Activated T-cell treated with anti-CD3 and anti-CD28 coated beads for 48 hours (primary cell): Measurements from ENCODE around the gene SORT1.
A peak's percentile ranks its signal among the peaks of the same experiment; 100 is the strongest.

Source experiments
- DNase-seq: peaks from one replicate; pipeline ENCODE4 v3.0.0-alpha.2; 2020; ENCODE audit warnings: low read depth

Gene SORT1

DNA sequence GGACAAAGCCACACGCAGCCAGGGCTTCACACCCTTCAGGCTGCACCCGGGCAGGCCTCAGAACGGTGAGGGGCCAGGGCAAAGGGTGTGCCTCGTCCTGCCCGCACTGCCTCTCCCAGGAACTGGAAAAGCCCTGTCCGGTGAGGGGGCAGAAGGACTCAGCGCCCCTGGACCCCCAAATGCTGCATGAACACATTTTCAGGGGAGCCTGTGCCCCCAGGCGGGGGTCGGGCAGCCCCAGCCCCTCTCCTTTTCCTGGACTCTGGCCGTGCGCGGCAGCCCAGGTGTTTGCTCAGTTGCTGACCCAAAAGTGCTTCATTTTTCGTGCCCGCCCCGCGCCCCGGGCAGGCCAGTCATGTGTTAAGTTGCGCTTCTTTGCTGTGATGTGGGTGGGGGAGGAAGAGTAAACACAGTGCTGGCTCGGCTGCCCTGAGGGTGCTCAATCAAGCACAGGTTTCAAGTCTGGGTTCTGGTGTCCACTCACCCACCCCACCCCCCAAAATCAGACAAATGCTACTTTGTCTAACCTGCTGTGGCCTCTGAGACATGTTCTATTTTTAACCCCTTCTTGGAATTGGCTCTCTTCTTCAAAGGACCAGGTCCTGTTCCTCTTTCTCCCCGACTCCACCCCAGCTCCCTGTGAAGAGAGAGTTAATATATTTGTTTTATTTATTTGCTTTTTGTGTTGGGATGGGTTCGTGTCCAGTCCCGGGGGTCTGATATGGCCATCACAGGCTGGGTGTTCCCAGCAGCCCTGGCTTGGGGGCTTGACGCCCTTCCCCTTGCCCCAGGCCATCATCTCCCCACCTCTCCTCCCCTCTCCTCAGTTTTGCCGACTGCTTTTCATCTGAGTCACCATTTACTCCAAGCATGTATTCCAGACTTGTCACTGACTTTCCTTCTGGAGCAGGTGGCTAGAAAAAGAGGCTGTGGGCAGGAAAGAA, 122.9 kb downstream of the SORT1 start:
- DNase-seq = no peak

DNA sequence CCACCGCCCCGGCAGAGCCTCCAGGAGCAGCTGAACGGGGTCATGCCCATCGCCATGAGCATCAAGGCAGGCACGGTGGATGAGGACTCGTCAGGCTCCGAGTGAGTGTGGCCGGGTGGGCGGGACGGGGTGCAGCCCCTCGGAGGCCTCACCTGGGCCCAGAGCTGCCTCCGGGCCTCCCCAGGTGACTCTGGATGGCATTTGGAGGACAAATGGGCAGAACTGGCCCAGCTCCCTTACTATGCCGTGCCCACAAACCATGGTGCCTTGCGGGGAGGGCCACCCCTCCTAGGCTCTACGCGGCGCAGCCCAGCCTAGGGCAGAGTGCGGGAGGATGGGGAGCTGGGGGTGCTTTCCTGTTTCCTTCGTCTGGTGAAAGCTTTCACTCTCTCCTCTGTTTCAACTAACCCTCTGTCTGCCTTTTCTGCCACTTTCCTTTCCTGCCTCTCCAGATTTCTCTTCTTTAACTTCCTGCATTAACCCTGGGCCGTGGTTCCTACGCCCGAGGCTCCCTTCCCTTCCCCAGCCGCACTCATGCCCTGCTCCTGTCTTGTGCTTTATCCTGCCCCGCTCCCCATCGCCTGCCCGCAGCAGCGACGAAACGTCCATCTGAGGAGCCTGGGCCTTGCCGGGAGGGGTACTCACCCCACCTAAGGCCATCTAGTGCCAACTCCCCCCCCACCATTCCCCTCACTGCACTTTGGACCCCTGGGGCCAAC, 124.0 kb downstream of the SORT1 start:
- no peak for DNase-seq

DNA sequence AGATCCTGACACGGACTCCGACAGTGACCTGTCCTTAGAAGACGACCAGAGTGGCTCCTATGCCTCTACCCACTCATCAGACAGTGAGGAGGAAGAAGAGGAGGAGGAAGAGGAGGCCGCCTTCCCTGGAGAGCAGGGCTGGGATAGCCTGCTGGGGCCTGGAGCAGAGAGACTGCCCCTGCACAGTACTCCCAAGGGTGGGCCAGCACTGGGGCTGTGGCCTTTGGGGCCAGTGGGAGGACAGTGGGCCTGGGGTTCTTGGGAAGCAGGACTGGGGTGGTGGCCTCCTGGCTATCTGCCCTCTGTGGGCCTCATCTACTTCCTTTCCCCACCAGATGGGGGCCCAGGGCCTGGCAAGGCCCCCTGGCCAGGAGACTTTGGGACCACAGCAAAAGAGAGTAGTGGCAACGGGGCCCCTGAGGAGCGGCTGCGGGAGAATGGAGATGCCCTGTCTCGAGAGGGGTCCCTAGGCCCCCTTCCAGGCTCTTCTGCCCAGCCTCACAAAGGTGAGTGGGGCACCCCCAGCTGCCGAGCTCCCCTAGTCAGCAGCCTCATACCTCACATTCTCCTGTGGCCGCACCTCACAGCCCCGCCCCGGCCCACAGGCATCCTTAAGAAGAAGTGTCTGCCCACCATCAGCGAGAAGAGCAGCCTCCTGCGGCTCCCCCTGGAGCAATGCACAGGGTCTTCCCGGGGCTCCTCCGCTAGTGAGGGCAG, 124.7 kb downstream of the SORT1 start:
- DNase-seq = no peak

DNA sequence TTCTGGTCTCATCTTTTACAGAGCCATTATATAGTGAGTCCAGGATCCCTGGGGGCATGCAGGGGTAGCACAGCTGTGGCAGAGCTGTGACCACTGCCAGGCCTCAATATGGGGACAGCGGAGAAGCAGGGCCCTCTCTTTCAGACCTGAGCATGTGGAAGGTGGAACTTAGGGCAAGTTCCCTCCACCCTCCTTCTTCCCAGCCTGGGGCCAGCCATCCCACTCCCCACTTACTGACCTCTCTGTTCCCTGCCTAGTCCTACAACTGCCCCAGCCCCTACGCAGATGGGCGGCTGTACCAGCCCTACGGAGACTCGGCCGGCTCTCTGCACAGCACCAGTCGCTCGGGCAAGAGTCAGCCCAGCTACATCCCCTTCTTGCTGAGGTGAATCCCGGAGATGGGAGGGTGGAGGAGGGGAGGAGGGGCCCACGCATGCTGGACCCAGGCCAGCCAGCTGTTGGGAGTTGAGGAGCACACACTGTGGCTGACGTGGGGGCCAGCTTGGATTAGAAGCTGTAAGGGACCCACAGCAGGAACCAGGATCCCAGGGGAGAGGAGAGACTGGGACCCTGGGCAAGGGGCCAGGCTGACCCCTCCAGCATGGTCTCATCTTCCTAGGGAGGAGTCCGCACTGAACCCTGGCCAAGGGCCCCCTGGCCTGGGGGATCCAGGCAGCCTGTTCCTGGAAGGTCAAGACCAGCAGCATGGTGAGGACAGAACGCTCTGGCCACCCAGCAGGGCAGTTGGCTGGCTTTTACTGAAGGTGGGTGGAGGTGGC, 125.5 kb downstream of the SORT1 start:
- DNase-seq = no peak

DNA sequence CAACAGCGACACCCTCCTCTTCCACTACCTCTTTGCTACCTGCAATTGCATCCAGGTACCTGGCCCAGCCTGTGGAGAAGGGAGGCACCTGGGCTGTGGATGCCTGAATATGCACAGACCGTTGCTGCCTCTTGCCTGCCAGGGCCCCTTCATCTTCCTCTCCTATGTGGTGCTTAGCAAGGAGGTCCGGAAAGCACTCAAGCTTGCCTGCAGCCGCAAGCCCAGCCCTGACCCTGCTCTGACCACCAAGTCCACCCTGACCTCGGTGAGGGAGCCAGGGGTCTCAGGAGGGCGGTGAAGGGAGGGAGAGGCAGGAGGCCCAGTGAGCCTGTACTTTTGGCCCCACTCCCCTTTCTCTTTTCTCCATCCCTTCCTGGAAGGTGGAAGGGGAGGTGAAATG, 126.3 kb downstream of the SORT1 start:
- DNase-seq = no peak

DNA sequence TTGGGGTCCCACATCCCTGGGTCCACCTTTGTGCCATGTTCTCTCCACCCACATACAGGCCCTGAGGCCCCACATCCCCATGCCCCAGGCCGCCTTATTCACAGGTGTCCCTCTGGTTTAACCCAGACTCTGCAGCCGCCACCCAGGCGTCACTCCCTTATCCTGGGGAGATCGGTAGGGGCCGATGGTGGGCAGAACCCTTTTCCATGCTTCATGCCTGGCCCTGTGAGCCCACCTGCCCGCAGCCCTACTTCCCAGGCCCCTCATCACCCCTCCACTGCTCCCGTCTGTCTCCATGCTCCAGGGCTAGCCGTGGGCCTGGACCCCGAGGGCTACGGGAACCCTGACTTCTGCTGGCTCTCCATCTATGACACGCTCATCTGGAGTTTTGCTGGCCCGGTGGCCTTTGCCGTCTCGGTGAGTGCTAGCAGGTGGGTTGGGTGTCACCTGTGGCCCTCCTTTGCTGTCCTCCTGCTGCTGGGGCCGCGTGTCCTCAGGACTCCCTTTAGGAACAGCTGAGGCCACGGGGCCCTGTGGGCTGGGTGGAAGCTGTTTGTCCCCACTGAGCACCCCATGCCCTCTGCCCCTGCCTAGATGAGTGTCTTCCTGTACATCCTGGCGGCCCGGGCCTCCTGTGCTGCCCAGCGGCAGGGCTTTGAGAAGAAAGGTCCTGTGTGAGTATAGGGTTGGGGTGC, 126.9 kb downstream of the SORT1 start:
- no peak for DNase-seq

DNA sequence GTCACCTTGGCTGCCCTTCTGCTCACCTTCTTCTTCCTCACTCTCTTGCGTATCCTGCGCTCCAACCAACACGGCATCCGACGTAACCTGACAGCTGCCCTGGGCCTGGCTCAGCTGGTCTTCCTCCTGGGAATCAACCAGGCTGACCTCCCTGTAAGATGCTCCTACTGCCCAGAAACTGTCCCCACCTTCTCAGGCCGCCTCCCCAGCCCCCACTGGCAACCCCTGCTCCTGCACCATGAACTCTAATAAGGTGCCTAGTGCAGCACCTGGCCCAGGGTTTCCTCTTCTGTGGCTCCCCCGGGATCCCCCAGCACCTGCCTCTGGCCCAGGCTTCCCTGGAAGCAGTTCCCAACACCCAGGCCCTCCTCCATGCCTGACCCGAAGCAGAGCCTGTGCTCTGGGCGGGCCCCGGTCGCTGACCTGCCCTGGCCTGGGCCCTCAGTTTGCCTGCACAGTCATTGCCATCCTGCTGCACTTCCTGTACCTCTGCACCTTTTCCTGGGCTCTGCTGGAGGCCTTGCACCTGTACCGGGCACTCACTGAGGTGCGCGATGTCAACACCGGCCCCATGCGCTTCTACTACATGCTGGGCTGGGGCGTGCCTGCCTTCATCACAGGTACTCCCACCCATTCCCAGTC, 127.6 kb downstream of the SORT1 start:
- no peak for DNase-seq

DNA sequence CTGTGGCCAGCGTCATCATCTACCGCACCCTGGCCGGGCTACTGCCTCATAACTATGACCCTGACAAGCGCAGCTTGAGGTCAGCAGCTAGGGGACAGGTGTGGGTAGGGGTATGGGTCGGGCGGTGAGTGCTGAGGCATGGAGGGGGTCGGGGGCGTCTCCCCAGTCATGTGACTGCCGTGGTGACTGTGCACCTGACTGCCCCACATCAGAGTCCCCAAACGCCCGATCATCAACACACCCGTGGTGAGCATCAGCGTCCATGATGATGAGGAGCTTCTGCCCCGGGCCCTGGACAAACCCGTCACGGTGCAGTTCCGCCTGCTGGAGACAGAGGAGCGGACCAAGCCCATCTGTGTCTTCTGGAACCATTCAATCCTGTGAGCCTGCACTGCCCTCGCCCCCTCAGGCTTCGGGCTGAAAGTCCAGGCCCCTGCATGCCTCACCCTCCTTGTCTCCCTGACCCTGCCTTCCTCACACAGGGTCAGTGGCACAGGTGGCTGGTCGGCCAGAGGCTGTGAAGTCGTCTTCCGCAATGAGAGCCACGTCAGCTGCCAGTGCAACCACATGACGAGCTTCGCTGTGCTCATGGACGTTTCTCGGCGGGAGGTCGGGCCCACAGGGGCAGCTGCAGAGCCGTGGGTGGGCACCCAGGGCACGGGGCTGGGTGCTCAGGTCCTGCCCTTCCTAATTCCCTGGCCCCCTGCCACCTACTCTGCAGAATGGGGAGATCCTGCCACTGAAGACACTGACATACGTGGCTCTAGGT, 128.3 kb downstream of the SORT1 start:
- DNase-seq = no peak

DNA sequence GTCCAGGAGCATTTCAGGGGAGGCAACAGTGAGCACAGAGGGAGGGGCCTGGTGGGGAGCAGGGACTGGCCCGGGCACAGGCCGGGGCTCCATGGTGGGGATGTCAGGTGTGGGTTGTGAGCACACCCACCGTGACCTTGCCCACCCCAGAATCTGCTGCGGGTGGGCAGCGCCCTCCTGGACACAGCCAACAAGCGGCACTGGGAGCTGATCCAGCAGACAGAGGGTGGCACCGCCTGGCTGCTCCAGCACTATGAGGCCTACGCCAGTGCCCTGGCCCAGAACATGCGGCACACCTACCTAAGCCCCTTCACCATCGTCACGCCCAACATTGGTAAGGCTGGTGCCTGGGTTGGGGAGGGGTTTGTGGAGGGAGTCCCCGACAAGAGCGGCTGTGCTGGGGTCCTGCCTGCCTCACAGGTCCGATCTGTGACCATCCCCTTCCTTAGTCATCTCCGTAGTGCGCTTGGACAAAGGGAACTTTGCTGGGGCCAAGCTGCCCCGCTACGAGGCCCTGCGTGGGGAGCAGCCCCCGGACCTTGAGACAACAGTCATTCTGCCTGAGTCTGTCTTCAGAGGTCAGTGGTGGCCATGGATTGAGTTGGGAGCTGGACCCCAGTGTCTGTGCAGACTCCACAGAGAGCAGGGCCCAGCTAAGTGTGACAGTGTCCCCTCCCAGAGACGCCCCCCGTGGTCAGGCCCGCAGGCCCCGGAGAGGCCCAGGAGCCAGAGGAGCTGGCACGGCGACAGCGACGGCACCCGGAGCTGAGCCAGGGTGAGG, 129.1 kb downstream of the SORT1 start:
- no peak for DNase-seq

DNA sequence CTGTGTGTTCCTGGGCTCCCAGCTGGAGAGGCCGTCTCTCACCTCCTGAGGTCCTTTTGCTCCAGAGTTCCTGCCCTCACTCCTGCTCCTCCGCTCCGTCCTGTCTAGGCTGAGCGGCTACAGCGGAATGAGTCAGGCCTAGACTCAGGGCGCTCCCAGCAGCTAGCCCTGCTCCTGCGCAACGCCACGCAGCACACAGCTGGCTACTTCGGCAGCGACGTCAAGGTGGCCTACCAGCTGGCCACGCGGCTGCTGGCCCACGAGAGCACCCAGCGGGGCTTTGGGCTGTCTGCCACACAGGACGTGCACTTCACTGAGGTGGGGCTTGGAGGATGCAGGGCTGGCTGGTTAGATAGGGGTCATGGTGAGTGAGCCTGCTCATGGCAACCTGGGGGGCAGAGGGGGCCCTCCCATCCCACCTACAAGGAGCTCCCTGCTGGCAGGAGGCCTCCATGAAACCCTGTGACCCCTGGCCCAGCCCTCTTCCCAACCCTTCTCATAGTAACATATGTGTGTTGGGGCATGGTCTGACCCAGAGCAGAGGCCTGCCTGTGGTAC, 129.9 kb downstream of the SORT1 start:
- DNase-seq = no peak

DNA sequence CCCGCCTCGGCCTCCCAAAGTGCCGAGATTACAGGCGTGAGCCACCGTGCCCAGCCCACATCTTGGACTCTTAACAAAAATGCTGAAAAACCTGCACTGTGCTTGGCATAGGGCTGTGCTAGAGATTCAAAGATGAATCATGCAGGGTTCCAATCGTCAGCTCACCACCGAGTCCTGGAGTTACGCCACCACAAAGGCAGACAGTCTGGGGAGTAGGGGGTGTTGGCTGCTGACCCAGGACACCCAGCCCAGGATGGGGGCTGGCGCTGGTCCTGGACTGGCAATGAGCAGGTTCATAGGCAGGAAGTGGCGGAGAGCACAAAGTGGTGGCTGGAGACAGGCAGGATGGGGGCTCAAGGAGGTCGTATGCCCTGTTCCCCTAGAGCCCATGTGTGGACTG, 130.8 kb downstream of the SORT1 start:
- DNase-seq = no peak

DNA sequence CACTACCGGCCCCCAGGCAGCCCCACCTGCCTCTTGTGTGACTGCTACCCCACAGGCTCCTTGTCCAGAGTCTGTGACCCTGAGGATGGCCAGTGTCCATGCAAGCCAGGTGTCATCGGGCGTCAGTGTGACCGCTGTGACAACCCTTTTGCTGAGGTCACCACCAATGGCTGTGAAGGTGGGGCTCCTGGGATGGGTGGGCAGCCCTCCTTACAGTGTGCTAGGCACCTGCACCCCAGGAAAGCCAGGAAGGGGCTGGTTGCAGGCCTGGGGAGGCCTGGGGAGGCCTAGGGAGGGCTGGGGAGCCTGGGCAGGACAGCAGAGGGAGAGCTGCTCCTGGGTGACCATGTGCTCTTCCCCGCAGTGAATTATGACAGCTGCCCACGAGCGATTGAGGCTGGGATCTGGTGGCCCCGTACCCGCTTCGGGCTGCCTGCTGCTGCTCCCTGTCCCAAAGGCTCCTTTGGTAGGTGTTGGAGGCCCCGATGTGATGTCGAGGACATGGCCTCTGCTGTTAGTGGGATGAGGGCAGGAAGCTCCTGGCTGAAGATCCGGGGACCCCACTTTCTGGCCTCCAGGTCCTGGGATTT, 131.9 kb downstream of the SORT1 start:
- no peak for DNase-seq

DNA sequence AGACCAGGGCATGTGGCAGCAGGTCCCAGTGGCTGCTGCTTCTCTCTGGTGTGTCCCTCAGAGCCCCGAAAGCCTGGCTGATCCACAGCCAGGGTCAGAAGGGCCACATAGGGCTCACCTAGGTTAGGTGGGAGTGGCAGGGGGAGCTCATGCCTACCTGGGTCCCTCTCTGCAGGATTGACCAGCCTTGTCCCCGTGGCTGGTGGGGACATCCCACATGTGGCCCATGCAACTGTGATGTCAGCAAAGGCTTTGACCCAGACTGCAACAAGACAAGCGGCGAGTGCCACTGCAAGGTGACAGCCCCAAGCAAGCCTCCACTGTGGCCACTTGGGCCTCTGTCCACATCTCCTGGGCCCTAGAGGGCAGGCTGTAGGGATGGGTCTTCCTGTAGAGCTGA, 132.7 kb downstream of the SORT1 start:
- DNase-seq = no peak

DNA sequence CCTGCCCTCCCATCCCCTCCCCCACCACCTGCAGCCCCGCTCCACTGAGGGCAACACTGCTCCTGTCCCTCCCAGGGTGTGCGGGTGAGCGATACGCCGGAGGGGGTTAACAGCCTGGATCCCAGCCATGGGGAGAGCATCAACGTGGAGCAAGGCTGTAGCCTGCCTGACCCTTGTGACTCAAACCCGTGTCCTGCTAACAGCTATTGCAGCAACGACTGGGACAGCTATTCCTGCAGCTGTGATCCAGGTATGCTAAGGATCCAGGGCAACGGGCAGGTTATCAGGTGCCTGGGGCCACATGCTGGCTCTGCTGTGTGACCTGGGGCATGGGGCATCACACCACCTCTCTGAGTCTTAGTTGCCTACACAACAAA, 133.4 kb downstream of the SORT1 start:
- no peak for DNase-seq

DNA sequence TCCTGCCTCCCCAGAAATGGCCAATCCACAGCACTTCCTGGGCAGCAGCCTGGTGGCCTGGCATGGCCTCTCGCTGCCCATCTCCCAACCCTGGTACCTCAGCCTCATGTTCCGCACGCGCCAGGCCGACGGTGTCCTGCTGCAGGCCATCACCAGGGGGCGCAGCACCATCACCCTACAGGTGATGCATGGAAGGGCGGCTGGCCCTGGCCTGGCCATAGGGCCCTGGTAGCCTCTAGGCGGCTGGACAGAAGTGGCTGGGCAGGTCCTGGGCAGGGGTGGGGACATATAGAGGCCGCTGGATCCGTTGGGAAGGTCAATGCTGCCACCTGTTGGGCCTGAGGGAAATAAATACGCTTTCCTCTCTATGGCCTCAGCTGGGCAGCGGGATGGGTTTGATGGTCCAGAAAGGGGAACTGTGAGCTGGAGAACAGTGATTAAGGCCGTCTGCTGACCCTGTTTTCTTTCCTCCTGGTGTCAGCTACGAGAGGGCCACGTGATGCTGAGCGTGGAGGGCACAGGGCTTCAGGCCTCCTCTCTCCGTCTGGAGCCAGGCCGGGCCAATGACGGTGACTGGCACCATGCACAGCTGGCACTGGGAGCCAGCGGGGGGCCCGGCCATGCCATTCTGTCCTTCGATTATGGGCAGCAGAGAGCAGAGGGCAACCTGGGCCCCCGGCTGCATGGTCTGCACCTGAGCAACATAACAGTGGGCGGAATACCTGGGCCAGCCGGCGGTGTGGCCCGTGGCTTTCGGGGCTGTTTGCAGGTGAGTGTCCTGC, 133.9 kb downstream of the SORT1 start:
- peak; percentile 83 for DNase-seq

DNA sequence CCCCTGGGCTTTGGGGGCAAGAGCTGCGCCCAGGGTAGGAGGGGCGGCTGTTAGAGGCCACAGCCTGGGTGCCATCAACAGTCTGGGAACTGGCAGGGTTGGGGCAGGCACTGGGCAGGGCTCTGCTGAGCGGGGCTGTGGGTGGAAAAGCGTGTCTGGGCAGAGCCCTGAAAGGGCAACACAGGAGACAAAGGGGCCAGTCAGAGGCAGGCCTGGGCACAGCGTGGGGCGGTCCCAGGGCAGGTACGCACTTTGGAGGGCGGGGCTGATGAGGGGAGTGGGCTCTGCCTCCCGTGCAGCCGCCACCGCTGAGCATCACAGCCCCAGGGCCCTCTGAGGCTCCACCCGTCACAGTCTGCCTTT, 134.5 kb downstream of the SORT1 start:
- no peak for DNase-seq

DNA sequence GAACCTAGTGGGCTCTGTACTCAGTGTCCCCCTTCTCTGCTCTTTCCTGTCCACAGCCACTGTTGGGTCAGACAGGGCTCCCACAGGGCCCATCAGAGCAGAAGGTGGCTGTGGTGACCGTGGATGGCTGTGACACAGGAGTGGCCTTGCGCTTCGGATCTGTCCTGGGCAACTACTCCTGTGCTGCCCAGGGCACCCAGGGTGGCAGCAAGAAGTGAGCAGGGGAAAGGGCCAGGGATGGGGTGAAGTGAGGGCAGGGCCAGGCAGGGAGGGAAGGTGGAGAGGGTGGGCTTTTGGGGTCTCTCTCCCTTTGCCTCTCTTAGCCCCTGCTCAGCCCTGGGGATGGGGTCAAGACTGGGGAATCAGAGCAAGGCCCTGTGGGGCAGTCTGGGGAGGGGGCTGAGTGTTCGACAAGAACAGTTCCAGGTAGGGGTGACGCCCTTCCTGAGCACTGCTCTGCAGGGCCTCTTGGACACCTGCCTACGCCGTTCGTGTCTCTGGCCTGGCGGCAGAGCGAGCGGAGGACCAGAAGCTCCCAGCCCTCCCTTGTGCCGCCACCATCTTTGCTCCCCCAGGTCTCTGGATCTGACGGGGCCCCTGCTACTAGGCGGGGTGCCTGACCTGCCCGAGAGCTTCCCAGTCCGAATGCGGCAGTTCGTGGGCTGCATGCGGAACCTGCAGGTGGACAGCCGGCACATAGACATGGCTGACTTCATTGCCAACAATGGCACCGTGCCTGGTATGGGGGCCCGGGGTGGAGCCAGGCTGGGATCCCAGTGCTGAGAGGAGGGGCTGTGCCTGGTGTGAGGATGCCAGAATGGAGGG, 135.3 kb downstream of the SORT1 start:
- DNase-seq = no peak
